Stimulated activated CD4-positive, alpha-beta T cell treated with anti-CD3 and anti-CD28 coated beads, Interleukin-4, amount 100 ng/mL, for 24 hours (primary cell): ENCODE measurements around the gene HEG1.
"Not testable (repeated sequence)": the region's sequence is repeated elsewhere in the genome, so short reads cannot be mapped to it uniquely, and the experiment has no call there.

Source experiments
- DNase-seq: peaks from one replicate; pipeline ENCODE4 v3.0.0-alpha.2; 2020

Gene HEG1

GRCh38 chr3:124982855-124983254 is 72.9 kb downstream of the HEG1 start:
- DNase-seq: no peak

GRCh38 chr3:124981472-124981871 is 74.3 kb downstream of the HEG1 start:
- no peak for DNase-seq

- no peak for DNase-seq
Observed at GRCh38 chr3:124978627-124979026, 77.2 kb downstream of the HEG1 start.

GRCh38 chr3:124976383-124976782 is 79.4 kb downstream of the HEG1 start:
- no peak for DNase-seq

GRCh38 chr3:124974691-124975090 is 81.1 kb downstream of the HEG1 start:
- DNase-seq: no peak

GRCh38 chr3:124973290-124973689 is 82.5 kb downstream of the HEG1 start:
- DNase-seq: no peak

GRCh38 chr3:124972457-124972856 is 83.3 kb downstream of the HEG1 start:
- DNase-seq: no peak

GRCh38 chr3:124969963-124970722 is 85.7 kb downstream of the HEG1 start:
- DNase-seq: no peak

- no peak for DNase-seq
Observed at GRCh38 chr3:124969190-124969589, 86.6 kb downstream of the HEG1 start.

GRCh38 chr3:124967964-124968363 is 87.8 kb downstream of the HEG1 start:
- DNase-seq: no peak

GRCh38 chr3:124966521-124967445 is 89.0 kb downstream of the HEG1 start:
- no peak for DNase-seq

- no peak for DNase-seq
Observed at GRCh38 chr3:124965413-124965812, 90.4 kb downstream of the HEG1 start.

- no peak for DNase-seq
Observed at GRCh38 chr3:124964387-124964786, 91.4 kb downstream of the HEG1 start.

- no peak for DNase-seq
Observed at GRCh38 chr3:124963755-124964154, 92.0 kb downstream of the HEG1 start.

- no peak for DNase-seq
Observed at GRCh38 chr3:124962403-124962940, 93.3 kb downstream of the HEG1 start.

- DNase-seq: no peak
Observed at GRCh38 chr3:124960698-124961097, 95.1 kb downstream of the HEG1 start.

- no peak for DNase-seq
Observed at GRCh38 chr3:124960105-124960504, 95.7 kb downstream of the HEG1 start.

GRCh38 chr3:124957951-124958350 is 97.8 kb downstream of the HEG1 start:
- not testable (repeated sequence) for DNase-seq

- no peak for DNase-seq
Observed at GRCh38 chr3:124952282-124952855, 103.4 kb downstream of the HEG1 start.

GRCh38 chr3:124951511-124952281 is 104.1 kb downstream of the HEG1 start:
- no peak for DNase-seq

- no peak for DNase-seq
Observed at GRCh38 chr3:124950026-124950425, 105.8 kb downstream of the HEG1 start.

GRCh38 chr3:124942613-124943012 is 113.2 kb downstream of the HEG1 start:
- DNase-seq: no peak

- DNase-seq: no peak
Observed at GRCh38 chr3:124941771-124942170, 114.0 kb downstream of the HEG1 start.
